Stimulated activated CD4-positive, alpha-beta T cell treated with anti-CD3 and anti-CD28 coated beads, Interleukin-1b, Interleukin-23, amount 100 ng/mL, for 1 hour (primary cell): ENCODE data around the gene UGGT2.
"Not testable (repeated sequence)": the region's sequence is repeated elsewhere in the genome, so short reads cannot be mapped to it uniquely, and the experiment has no call there.

Experiments used
- DNase-seq, 2 donors: peaks; one replicate each; pipeline ENCODE4 v3.0.0-alpha.2; 2020; ENCODE audit warnings: low read depth in 2 of 2

The UGGT2 gene

GRCh38 chr13:95903569-95903968 is 149.6 kb downstream of the UGGT2 start:
- no peak for DNase-seq

GRCh38 chr13:95902741-95903140 is 150.5 kb downstream of the UGGT2 start:
- DNase-seq = no peak

- DNase-seq = no peak
These were observed 154.9 kb downstream of the UGGT2 start for GRCh38 chr13:95898256-95898655.

GRCh38 chr13:95896301-95896700 is 156.9 kb downstream of the UGGT2 start:
- no peak for DNase-seq

- no peak for DNase-seq
These were observed 159.3 kb downstream of the UGGT2 start for GRCh38 chr13:95893861-95894260.

- DNase-seq = no peak
These were observed 171.1 kb downstream of the UGGT2 start for GRCh38 chr13:95882121-95882520.

- no peak for DNase-seq
These were observed 172.9 kb downstream of the UGGT2 start for GRCh38 chr13:95880331-95880730.

- no peak for DNase-seq
These were observed 178.9 kb downstream of the UGGT2 start for GRCh38 chr13:95874286-95874685.

GRCh38 chr13:95870421-95870820 is 182.8 kb downstream of the UGGT2 start:
- no peak for DNase-seq

GRCh38 chr13:95865080-95865615 is 188.1 kb downstream of the UGGT2 start:
- no peak for DNase-seq

- DNase-seq = no peak
These were observed 190.8 kb downstream of the UGGT2 start for GRCh38 chr13:95862408-95862807.

- no peak for DNase-seq
These were observed 191.9 kb downstream of the UGGT2 start for GRCh38 chr13:95861296-95861695.

- DNase-seq = no peak
These were observed 194.7 kb downstream of the UGGT2 start for GRCh38 chr13:95858286-95859075.

- not testable (repeated sequence) for DNase-seq
These were observed 207.5 kb downstream of the UGGT2 start for GRCh38 chr13:95845656-95846055.

GRCh38 chr13:95842898-95843297 is 210.3 kb downstream of the UGGT2 start:
- DNase-seq = no peak

GRCh38 chr13:95841894-95842293 is 211.3 kb downstream of the UGGT2 start:
- DNase-seq = no peak

GRCh38 chr13:95834134-95834765 is 219.0 kb downstream of the UGGT2 start:
- peak; percentile 38 to 46 for DNase-seq

- no peak for DNase-seq
These were observed 219.5 kb downstream of the UGGT2 start for GRCh38 chr13:95833719-95834118.

- no peak for DNase-seq
These were observed 220.1 kb downstream of the UGGT2 start for GRCh38 chr13:95833126-95833525.

GRCh38 chr13:95822303-95822702 is 230.9 kb downstream of the UGGT2 start:
- DNase-seq = no peak

- no peak for DNase-seq
These were observed 238.7 kb downstream of the UGGT2 start for GRCh38 chr13:95814495-95814894.

GRCh38 chr13:95813139-95813538 is 240.1 kb downstream of the UGGT2 start:
- no peak for DNase-seq

GRCh38 chr13:95809429-95809828 is 243.8 kb downstream of the UGGT2 start:
- DNase-seq = no peak
